Naive thymus-derived CD8-positive, alpha-beta T cell (primary cell): ENCODE data around the gene DNAJC5. TPM values are rescaled to one million over a fixed set of nuclear protein-coding genes. Genes with fewer than 3 reads are reported as not detected.

Experiments
- ATAC-seq, 2 donors: fragments of 150-1000 bp; cut with Tn5 transposase in 1 of 2; sonication (Bioruptor Pico), chemical (Tn5 transposase) in 1 of 2; 1 replicate in 1 of 2; 2 replicates in 1 of 2; pipeline ENCODE4 v1.10.0; 2021; ENCODE audit warnings: mild to moderate bottlenecking in 2 of 2, moderate library complexity in 2 of 2
- POLR2A ChIA-PET: fragments of 350-600 bp; sonication (Branson Sonifier 250); formaldehyde crosslinking; loops from one replicate; lab custom pipeline; 2021; ENCODE audit warnings: antibody characterized with exemption; lab: Charles Lee
- DNase-seq, 10 donors: peaks; one replicate each; pipeline versions ENCODE4 v3.0.0 to v3.0.0-alpha.2; 2020 to 2022
- H3K27ac Mint-ChIP-seq, 10 donors: one replicate each; pipeline ENCODE4 v1.8.0; 2020 to 2022; ENCODE audit warnings: mild to moderate bottlenecking in 10 of 10, mixed read lengths in 10 of 10, moderate library complexity in 4 of 10, inconsistent platforms in 1 of 10
- H3K27me3 Mint-ChIP-seq, 5 donors: one replicate each; pipeline ENCODE4 v1.8.0; 2021 to 2022; ENCODE audit warnings: mixed read lengths in 5 of 5
- H3K36me3 Mint-ChIP-seq, 3 donors: one replicate each; pipeline ENCODE4 v1.8.0; 2020 to 2022; ENCODE audit warnings: mixed read lengths in 3 of 3, mild to moderate bottlenecking in 2 of 3, inconsistent platforms in 1 of 3
- H3K4me1 Mint-ChIP-seq, 4 donors: one replicate each; pipeline ENCODE4 v1.8.0; 2021 to 2022; ENCODE audit warnings: mixed read lengths in 4 of 4
- H3K4me3 Mint-ChIP-seq, 10 donors: one replicate each; pipeline ENCODE4 v1.8.0; 2020 to 2022; ENCODE audit warnings: mild to moderate bottlenecking in 10 of 10, mixed read lengths in 10 of 10, moderate library complexity in 6 of 10, inconsistent platforms in 1 of 10
- H3K9me3 Mint-ChIP-seq, 9 donors: one replicate each; pipeline ENCODE4 v1.8.0; 2020 to 2022; ENCODE audit warnings: mixed read lengths in 9 of 9, mild to moderate bottlenecking in 3 of 9, inconsistent platforms in 1 of 9, moderate library complexity in 1 of 9
- polyA plus RNA-seq, 3 donors: library from polyadenylated mRNA; unstranded; fragments of 300-500 nt; fragmentation: Illumina TruSeq; gene quantifications; one replicate each; pipeline ENCODE4 v1.2.3, GENCODE V29; 2021
- total RNA-seq, 8 experiments: library from RNA in 2 of 8; stranded (reverse) in 2 of 8; gene quantifications; one replicate each; pipeline ENCODE4 v1.2.3 and lab custom pipeline; 2021 to 2026

The DNAJC5 gene
- total and polyA plus RNA-seq, 5 experiments from 2014 or later = 4.7 to 52.9 (median 7.1) TPM

DNA sequence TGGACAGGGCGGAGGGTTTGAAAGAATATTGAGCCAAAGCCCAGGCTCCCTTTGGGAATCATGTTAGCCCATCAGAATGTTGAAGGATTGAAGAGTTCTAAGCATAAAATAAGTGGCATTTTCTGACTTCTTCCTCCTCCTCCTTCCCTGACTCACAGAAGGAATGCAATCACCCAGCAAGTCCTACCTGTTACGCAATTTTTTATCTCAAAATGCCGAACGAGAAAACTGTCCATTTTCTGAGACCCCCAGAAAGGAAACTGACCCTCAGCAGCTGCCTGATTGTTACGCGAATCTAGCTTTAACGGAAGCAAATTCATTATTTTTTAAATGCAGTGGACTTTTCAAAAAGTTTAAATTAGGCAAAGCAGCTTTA, 4.7 kb upstream of the DNAJC5 start:
- no peak for ATAC-seq
- Mint-ChIP-seq H3K4me3 (no peak overlapping the region), H3K9me3 (no peaks in the 10 kb centered on the region), H3K27me3 (no peaks in the 10 kb centered on the region), H3K36me3 (peaks cover 0 to 34% (median 7%) of the 10 kb centered on the region in 3 donors), H3K4me1 (peaks cover 7 to 10% (median 8%) of the 10 kb centered on the region in 4 donors), H3K27ac (no peak overlapping the region)
- no peak for DNase-seq
- POLR2A ChIA-PET = interaction anchor here (1.1 kb wide), 1 partner anchor 140 kb away, joined by 3 read pairs; no protein-coding TSS in a partner anchor

DNA sequence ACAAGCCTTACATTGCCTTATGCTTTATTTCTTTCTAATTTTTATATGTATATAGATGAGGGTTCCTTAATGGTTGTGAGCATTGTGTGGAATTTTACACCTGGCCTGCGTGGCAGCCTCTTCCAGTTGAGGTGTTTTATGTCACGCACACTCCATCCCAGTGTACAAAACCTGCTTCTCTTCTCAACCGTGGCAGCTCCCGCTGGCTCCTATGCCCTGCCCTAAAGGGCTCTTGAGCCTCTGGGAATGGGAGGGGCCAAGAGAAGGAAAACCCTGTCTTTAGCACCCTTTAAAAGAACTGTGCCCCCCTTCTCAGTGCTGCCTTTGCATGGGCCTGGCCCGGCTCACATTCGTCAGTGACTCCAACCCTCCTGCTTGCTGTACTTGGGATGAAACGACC, 4.3 kb upstream of the DNAJC5 start:
- Mint-ChIP-seq H3K27ac (no peak overlapping the region), H3K4me3 (no peak overlapping the region), H3K9me3 (no peaks in the 10 kb centered on the region), H3K27me3 (no peaks in the 10 kb centered on the region), H3K4me1 (peaks cover 7 to 10% (median 8%) of the 10 kb centered on the region in 4 donors), H3K36me3 (peaks cover 0 to 34% (median 8%) of the 10 kb centered on the region in 3 donors)
- ATAC-seq (no peak), DNase-seq (no peak)
- POLR2A ChIA-PET = no interaction called here

- no peak overlapping the region for H3K27ac Mint-ChIP-seq
- POLR2A ChIA-PET = no interaction called here
- H3K27me3 Mint-ChIP-seq = no peaks in the 10 kb centered on the region
- DNase-seq (no peak), ATAC-seq (no peak)
- H3K9me3 Mint-ChIP-seq = no peaks in the 10 kb centered on the region
- peak overlapping the region in 1 of 10 donors; percentile 67 for H3K4me3 Mint-ChIP-seq
- peaks cover 12 to 17% (median 15%) of the 10 kb centered on the region in 4 donors for H3K4me1 Mint-ChIP-seq
- peaks cover 0 to 31% (median 10%) of the 10 kb centered on the region in 3 donors for H3K36me3 Mint-ChIP-seq
Measured at GRCh38 chr20:63891061-63892002, 3.6 kb upstream of the DNAJC5 start.

DNA sequence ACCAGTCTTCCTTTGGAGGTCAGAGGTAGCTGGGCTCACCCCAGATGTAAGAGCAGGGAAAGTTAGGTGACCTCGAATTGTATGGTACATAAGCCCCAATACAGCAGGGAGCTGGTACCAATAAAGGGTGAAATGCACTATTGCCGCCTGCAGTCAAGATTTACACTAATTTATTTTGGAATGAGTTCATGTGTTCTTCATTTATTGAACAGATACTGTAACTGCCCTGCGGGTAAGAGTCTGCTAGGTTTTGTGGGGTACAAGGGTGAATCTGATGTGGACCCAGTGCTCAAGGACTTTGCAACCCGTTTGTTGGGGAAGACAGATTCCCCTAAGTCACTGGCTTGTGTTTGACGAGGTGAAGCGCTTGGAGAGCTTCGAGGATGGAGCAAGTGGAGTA, 2.5 kb upstream of the DNAJC5 start:
- peaks cover 15 to 26% (median 23%) of the 10 kb centered on the region in 4 donors for H3K4me1 Mint-ChIP-seq

GRCh38 chr20:63893999-63894357, 948 bp upstream of the DNAJC5 start:
- Mint-ChIP-seq H3K36me3 (peaks cover 0 to 30% (median 8%) of the 10 kb centered on the region in 3 donors), H3K9me3 (no peaks in the 10 kb centered on the region), H3K4me1 (peaks cover 26 to 42% (median 38%) of the 10 kb centered on the region in 4 donors), H3K27me3 (no peaks in the 10 kb centered on the region), H3K27ac (peak overlapping the region; percentile 45 to 92 (median 83)), H3K4me3 (peak overlapping the region; percentile 64 to 91 (median 86))
- POLR2A ChIA-PET = interaction anchor here (0.5 to 2.2 kb wide), 4 partner anchors 8 to 75 kb away, joined by 3 to 8 read pairs (median 3); no protein-coding TSS in a partner anchor
- ATAC-seq = no peak
- DNase-seq = no peak

More for the DNA sequence above, 2.5 kb upstream of the DNAJC5 start:
- peak overlapping the region in 2 of 10 donors; percentile 22 to 42 for H3K4me3 Mint-ChIP-seq
- no peaks in the 10 kb centered on the region for H3K9me3 Mint-ChIP-seq
- no peak overlapping the region for H3K27ac Mint-ChIP-seq
- H3K27me3 Mint-ChIP-seq = no peaks in the 10 kb centered on the region
- POLR2A ChIA-PET = interaction anchor here (0.6 to 0.7 kb wide), 3 partner anchors 14 to 354 kb away, joined by 4 to 6 read pairs (median 4); no protein-coding TSS in a partner anchor
- DNase-seq (no peak), ATAC-seq (no peak)
- H3K36me3 Mint-ChIP-seq = peaks cover 0 to 25% (median 8%) of the 10 kb centered on the region in 3 donors

- Mint-ChIP-seq H3K27ac (peak overlapping the region; percentile 89 to 99 (median 96)), H3K4me3 (peak overlapping the region; percentile 86 to 98 (median 92)), H3K27me3 (no peaks in the 10 kb centered on the region), H3K36me3 (peaks cover 0 to 16% (median 3%) of the 10 kb centered on the region in 3 donors), H3K9me3 (no peaks in the 10 kb centered on the region), H3K4me1 (peaks cover 29 to 53% (median 45%) of the 10 kb centered on the region in 4 donors)
- ATAC-seq (peak in 1 of 2 donors; percentile 27), DNase-seq (peak in 1 of 10 donors; percentile 15)
- POLR2A ChIA-PET = interaction anchor here (0.8 to 2.2 kb wide), 9 partner anchors 13 to 374 kb away, joined by 3 to 11 read pairs (median 5); partner anchors contain the start of genes LIME1, PPDPF, TPD52L2 and UCKL1
Measured at GRCh38 chr20:63895202-63895951, 451 bp downstream of the DNAJC5 start.

DNA sequence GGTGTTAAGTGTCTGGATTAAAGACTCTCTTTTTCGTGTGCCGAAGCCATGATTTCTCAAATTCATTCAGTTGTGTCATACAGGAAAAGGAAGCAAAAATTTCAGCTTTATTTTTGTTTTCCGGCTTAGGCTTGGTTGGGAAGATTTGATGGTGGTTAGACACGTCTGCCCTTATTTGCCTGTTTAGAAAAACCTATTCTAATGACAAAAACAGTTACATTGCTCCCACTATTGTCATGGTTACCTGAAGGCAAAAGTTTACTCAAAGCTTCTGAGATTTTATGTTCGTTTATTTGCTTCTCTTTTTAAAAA, 982 bp downstream of the DNAJC5 start:
- POLR2A ChIA-PET = interaction anchor here (0.8 to 2.3 kb wide), 10 partner anchors 12 to 375 kb away, joined by 3 to 11 read pairs (median 6); partner anchors contain the start of genes LIME1, PPDPF, SAMD10 and TPD52L2
- H3K27me3 Mint-ChIP-seq = no peaks in the 10 kb centered on the region
- DNase-seq (peak in 3 of 10 donors; percentile 40 to 41 (median 40)), ATAC-seq (peak; percentile 10 to 29)
- peaks cover 0 to 15% (median 3%) of the 10 kb centered on the region in 3 donors for H3K36me3 Mint-ChIP-seq
- peaks cover 29 to 58% (median 47%) of the 10 kb centered on the region in 4 donors for H3K4me1 Mint-ChIP-seq
- no peaks in the 10 kb centered on the region for H3K9me3 Mint-ChIP-seq
- H3K27ac Mint-ChIP-seq = peak overlapping the region; percentile 89 to 99 (median 96)
- H3K4me3 Mint-ChIP-seq = peak overlapping the region; percentile 86 to 98 (median 92)

DNA sequence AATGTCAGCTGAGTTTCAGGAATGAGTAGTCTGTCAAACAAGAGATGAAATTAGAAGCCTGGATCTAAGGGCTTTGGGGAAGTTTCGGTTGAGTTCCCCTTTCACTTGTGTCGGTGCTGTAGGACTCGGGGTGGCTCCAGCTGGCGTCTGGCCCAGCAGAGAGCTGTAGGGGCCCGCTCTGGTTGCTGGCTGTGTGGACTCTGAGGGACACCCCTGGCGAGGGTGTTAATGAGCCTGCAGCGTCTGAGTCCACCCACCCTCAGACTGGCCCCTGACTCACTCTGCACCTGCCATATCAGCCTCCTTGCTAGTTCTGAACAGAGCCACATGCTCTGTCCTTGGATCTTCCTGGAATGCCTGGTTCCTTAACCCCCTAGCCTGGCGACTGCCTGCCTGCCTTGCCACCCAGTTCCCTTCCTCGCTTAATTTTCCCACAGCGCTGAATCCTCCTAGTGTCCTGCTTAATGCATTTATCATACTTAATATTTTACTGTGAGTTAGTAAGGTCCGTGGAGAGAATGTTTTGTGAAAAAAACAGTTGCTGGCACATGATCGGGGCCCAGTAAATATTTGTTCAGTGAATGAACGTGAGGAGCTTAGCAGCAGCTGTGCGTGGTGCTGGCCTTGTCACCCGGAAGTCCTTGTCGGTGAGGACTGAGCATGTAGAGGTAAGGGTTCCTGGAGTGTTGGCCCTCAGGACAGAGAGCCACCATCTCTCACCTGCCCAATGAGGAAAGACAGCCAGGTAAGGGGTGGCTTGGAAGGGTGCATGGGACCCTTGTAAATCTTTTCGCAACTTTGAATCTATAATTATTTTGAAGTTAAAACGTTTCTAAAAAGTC, 1.6 kb downstream of the DNAJC5 start:
- Mint-ChIP-seq H3K27me3 (no peaks in the 10 kb centered on the region), H3K4me1 (peaks cover 31 to 64% (median 52%) of the 10 kb centered on the region in 4 donors), H3K36me3 (peaks cover 0 to 14% (median 3%) of the 10 kb centered on the region in 3 donors), H3K27ac (peak overlapping the region; percentile 89 to 99 (median 96)), H3K9me3 (no peaks in the 10 kb centered on the region), H3K4me3 (peak overlapping the region; percentile 86 to 98 (median 92))
- POLR2A ChIA-PET = interaction anchor here (0.8 to 2.3 kb wide), 9 partner anchors 12 to 376 kb away, joined by 3 to 11 read pairs (median 6); partner anchors contain the start of genes LIME1, PPDPF, SAMD10 and TPD52L2
- ATAC-seq = peak; percentile 5 to 12
- DNase-seq = peak in 3 of 10 donors; percentile 16 to 26 (median 18)

GRCh38 chr20:63897978-63898561, 3.1 kb downstream of the DNAJC5 start:
- POLR2A ChIA-PET = interaction anchor here (1.2 to 2.3 kb wide), 2 partner anchors 14 to 82 kb away, joined by 4 to 9 read pairs; partner anchors contain the start of gene SAMD10
- DNase-seq (no peak), ATAC-seq (no peak)
- Mint-ChIP-seq H3K4me3 (peak overlapping the region in 9 of 10 donors; percentile 3 to 72 (median 50)), H3K27ac (peak overlapping the region; percentile 61 to 89 (median 84)), H3K36me3 (peaks cover 0 to 17% (median 3%) of the 10 kb centered on the region in 3 donors), H3K27me3 (no peaks in the 10 kb centered on the region), H3K4me1 (peaks cover 32 to 76% (median 63%) of the 10 kb centered on the region in 4 donors), H3K9me3 (no peaks in the 10 kb centered on the region)

DNA sequence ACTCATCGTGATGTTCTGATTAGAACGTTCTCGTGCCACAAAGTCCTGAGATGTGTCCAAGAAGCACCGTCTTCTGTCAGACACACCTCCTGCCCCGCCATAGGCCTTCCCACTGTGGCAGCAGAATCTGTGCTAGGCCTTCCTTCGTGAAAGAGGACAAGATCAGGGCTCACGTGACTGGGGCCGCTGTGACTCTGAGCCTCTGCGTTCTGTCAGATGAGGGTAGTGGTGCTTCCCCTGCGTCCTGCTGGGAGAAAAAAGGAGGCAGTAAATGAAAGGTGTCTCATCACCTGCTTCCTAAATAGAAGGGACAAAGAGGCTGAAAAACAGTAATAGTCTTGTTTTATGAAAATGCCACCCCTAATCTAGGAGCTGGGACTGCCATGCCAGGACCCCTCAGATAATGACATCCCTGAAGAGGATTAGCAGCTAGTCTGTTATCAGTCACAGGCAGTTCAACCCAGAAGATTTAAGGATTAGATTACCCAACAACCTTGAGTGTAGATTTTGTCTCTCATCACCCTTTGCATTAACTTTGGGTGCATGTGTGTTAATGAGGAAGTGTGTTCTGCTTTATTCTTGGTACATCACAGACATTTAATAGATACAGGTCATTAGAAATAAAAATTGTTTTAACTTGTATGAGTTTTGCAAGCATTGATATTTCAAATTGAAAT, 4.1 kb downstream of the DNAJC5 start:
- peaks cover 0 to 17% (median 3%) of the 10 kb centered on the region in 3 donors for H3K36me3 Mint-ChIP-seq
- H3K27ac Mint-ChIP-seq = peak overlapping the region; percentile 61 to 89 (median 83)
- H3K4me1 Mint-ChIP-seq = peaks cover 30 to 82% (median 66%) of the 10 kb centered on the region in 4 donors
- no peaks in the 10 kb centered on the region for H3K9me3 Mint-ChIP-seq
- DNase-seq (peak in 7 of 10 donors; percentile 15 to 67 (median 29)), ATAC-seq (peak in 1 of 2 donors; percentile 39)
- POLR2A ChIA-PET = interaction anchor here (0.7 kb wide), 1 partner anchor 342 kb away, joined by 6 read pairs; no protein-coding TSS in a partner anchor
- no peaks in the 10 kb centered on the region for H3K27me3 Mint-ChIP-seq
- peak overlapping the region in 9 of 10 donors; percentile 12 to 58 (median 30) for H3K4me3 Mint-ChIP-seq
